ENCODE results near the gene DAND5.

DAND5 gene

GRCh38 chr19:13010992-13011652 is 41.7 kb downstream of the DAND5 start:
- no peak for DNase-seq

GRCh38 chr19:13011653-13012389 is 42.4 kb downstream of the DAND5 start:
- no peak for DNase-seq

- no peak for DNase-seq
Observed at GRCh38 chr19:13012390-13012689, 43.0 kb downstream of the DAND5 start.

GRCh38 chr19:13012690-13013608 is 43.6 kb downstream of the DAND5 start:
- no peak for DNase-seq

GRCh38 chr19:13013649-13014048 is 44.3 kb downstream of the DAND5 start:
- DNase-seq, result no peak

GRCh38 chr19:13014101-13014920 is 44.9 kb downstream of the DAND5 start:
- no peak for DNase-seq

GRCh38 chr19:13014921-13015280 is 45.5 kb downstream of the DAND5 start:
- DNase-seq, result no peak

- no peak for DNase-seq
Observed at GRCh38 chr19:13015361-13016223, 46.2 kb downstream of the DAND5 start.

- no peak for DNase-seq
Observed at GRCh38 chr19:13016245-13016627, 46.9 kb downstream of the DAND5 start.

GRCh38 chr19:13016628-13017305 is 47.4 kb downstream of the DAND5 start:
- no peak for DNase-seq

- DNase-seq, result no peak
Observed at GRCh38 chr19:13017306-13018034, 48.1 kb downstream of the DAND5 start.

- no peak for DNase-seq
Observed at GRCh38 chr19:13018035-13018914, 48.9 kb downstream of the DAND5 start.

- no peak for DNase-seq
Observed at GRCh38 chr19:13019332-13019731, 50.0 kb downstream of the DAND5 start.

- DNase-seq, result no peak
Observed at GRCh38 chr19:13020002-13020414, 50.6 kb downstream of the DAND5 start.

GRCh38 chr19:13022111-13022858 is 52.9 kb downstream of the DAND5 start:
- no peak for DNase-seq

GRCh38 chr19:13022859-13023636 is 53.7 kb downstream of the DAND5 start:
- DNase-seq, result no peak

- no peak for DNase-seq
Observed at GRCh38 chr19:13023656-13024055, 54.3 kb downstream of the DAND5 start.
